IMR-90 (cell line): ENCODE results near the gene ATP2B2. TPM values are rescaled to one million over a fixed set of nuclear protein-coding genes. Genes with fewer than 3 reads are reported as not detected.

Experiments used
- ATAC-seq: fragments of 200-7000 bp; cut with Tn5 transposase; 2 replicates; pipeline ENCODE4 v1.9.1; 2020; ENCODE audit warnings: low read depth, mild to moderate bottlenecking, moderate library complexity
- BruUV-seq: library from RNA; stranded (reverse); fragments of 400-500 nt; replicated peaks from 2 replicates; lab custom pipeline; 2021; lab: Mats Ljungman, UMichigan
- CTCF ChIA-PET: fragments of 300-600 bp; formaldehyde crosslinking; extraction: SDS; loops from one replicate; lab custom pipeline; 2021; ENCODE audit warnings: antibody characterized with exemption; lab: Yijun Ruan, JAX
- POLR2A ChIA-PET: fragments of 300-600 bp; sonication (Branson Sonifier 250); formaldehyde crosslinking; loops from one replicate; lab custom pipeline; 2022; ENCODE audit warnings: antibody characterized with exemption; ENCODE audit not compliant: unreplicated experiment; lab: Charles Lee
- DNase-seq: peaks from one replicate; pipeline ENCODE4 v3.0.0; 2013
- H2AFZ ChIP-seq: replicated peaks from 2 replicates; pipeline ENCODE3; 2013; ENCODE audit warnings: low read length, mild to moderate bottlenecking; ENCODE audit not compliant: poor library complexity
- H2AK5ac ChIP-seq: 2 replicates; pipeline ENCODE4 v1.6.1; 2013; ENCODE audit warnings: low read depth, low read length, inconsistent platforms
- H2AK9ac ChIP-seq: replicated peaks from 2 replicates; pipeline ENCODE3; 2013; ENCODE audit warnings: mild to moderate bottlenecking, low read depth, low read length, moderate library complexity; ENCODE audit not compliant: poor library complexity
- H2BK120ac ChIP-seq: 2 replicates; pipeline ENCODE4 v1.6.1; 2013; ENCODE audit warnings: low read depth, low read length, inconsistent platforms
- H2BK15ac ChIP-seq: 3 replicates; pipeline ENCODE4 v1.6.1; 2013; ENCODE audit warnings: low read depth, low read length, inconsistent platforms
- H2BK20ac ChIP-seq: 2 replicates; pipeline ENCODE4 v1.6.1; 2013; ENCODE audit warnings: low read depth, mild to moderate bottlenecking, inconsistent platforms, low read length, moderate library complexity
- H2BK5ac ChIP-seq: 2 replicates; pipeline ENCODE4 v1.6.1; 2013; ENCODE audit warnings: mild to moderate bottlenecking, low read depth, low read length, inconsistent platforms; ENCODE audit not compliant: poor library complexity, severe bottlenecking
- H3K14ac ChIP-seq: replicated peaks from 2 replicates; pipeline ENCODE4 v1.6.1; 2013; ENCODE audit warnings: low read depth, low read length, inconsistent platforms
- H3K18ac ChIP-seq: 2 replicates; pipeline ENCODE4 v1.6.1; 2013; ENCODE audit warnings: low read depth, low read length, control low read depth
- H3K23ac ChIP-seq: 2 replicates; pipeline ENCODE4 v1.6.1; 2013; ENCODE audit warnings: low read depth, low read length, inconsistent platforms
- H3K27ac ChIP-seq: 2 replicates; pipeline ENCODE4 v1.5.1; 2013; ENCODE audit warnings: mild to moderate bottlenecking, control low read depth, low read length; ENCODE audit not compliant: insufficient read depth
- H3K27me3 ChIP-seq: 2 replicates; pipeline ENCODE4 v1.6.1; 2013; ENCODE audit warnings: low read length; ENCODE audit not compliant: control insufficient read depth, insufficient read depth
- H3K36me3 ChIP-seq: 2 replicates; pipeline ENCODE4 v1.6.1; 2013; ENCODE audit warnings: low read length, mixed read lengths; ENCODE audit not compliant: control insufficient read depth, insufficient read depth
- H3K4ac ChIP-seq: 2 replicates; pipeline ENCODE4 v1.6.1; 2013; ENCODE audit warnings: low read depth, low read length, inconsistent platforms
- H3K4me1 ChIP-seq: 2 replicates; pipeline ENCODE4 v1.6.1; 2013; ENCODE audit warnings: low read length, mixed read lengths; ENCODE audit not compliant: control insufficient read depth, insufficient read depth
- H3K4me2 ChIP-seq: 2 replicates; pipeline ENCODE4 v1.6.1; 2013; ENCODE audit warnings: low read depth, mild to moderate bottlenecking, control low read depth, low read length, moderate library complexity
- H3K4me3 ChIP-seq: 2 replicates; pipeline ENCODE4 v1.5.1; 2013; ENCODE audit warnings: low read depth, mild to moderate bottlenecking, control low read depth, low read length, moderate library complexity; ENCODE audit not compliant: insufficient read depth
- H3K56ac ChIP-seq: 2 replicates; pipeline ENCODE4 v1.6.1; 2013; ENCODE audit warnings: low read length, inconsistent platforms; ENCODE audit not compliant: insufficient read depth; ENCODE audit errors: extremely low read depth
- H3K79me1 ChIP-seq, 2 experiments: 2 replicates each; pipeline ENCODE4 v1.6.1; 2013; ENCODE audit warnings: low read length in 2 of 2, inconsistent platforms in 1 of 2, low read depth in 1 of 2
- H3K9ac ChIP-seq: 2 replicates; pipeline ENCODE4 v1.6.1; 2013; ENCODE audit warnings: low read depth, low read length, control low read depth
- H3K9me1 ChIP-seq: 2 replicates; pipeline ENCODE4 v1.6.1; 2013; ENCODE audit warnings: low read length, inconsistent platforms; ENCODE audit not compliant: insufficient read depth
- H3K9me3 ChIP-seq: 2 replicates; pipeline ENCODE4 v1.6.1; 2013; ENCODE audit warnings: low read length; ENCODE audit not compliant: control insufficient read depth, insufficient read depth
- H4K20me1 ChIP-seq: 2 replicates; pipeline ENCODE4 v1.6.1; 2013; ENCODE audit warnings: low read length, inconsistent platforms; ENCODE audit not compliant: insufficient read depth
- H4K5ac ChIP-seq: 2 replicates; pipeline ENCODE4 v1.6.1; 2013; ENCODE audit warnings: mild to moderate bottlenecking, low read depth, low read length, control low read depth
- H4K8ac ChIP-seq, 2 experiments: 2 replicates each; pipeline ENCODE4 v1.6.1; 2013; ENCODE audit warnings: low read depth in 2 of 2, low read length in 2 of 2, control low read depth in 1 of 2, inconsistent platforms in 1 of 2
- H4K91ac ChIP-seq: 2 replicates; pipeline ENCODE4 v1.6.1; 2013; ENCODE audit warnings: low read depth, low read length, inconsistent platforms; ENCODE audit not compliant: insufficient read depth
- CHD1 ChIP-seq: IDR thresholded peaks from 2 replicates; pipeline ENCODE4 v1.6.1; 2012; ENCODE audit warnings: low read depth, low read length, improper control_type of control experiment
- MAZ ChIP-seq: IDR thresholded peaks from 2 replicates; pipeline ENCODE4 v1.6.1; 2012; ENCODE audit warnings: low read depth, mild to moderate bottlenecking, low read length, improper control_type of control experiment, moderate library complexity, borderline replicate concordance
- SMC3 ChIP-seq: fragments of 150-350 bp; IDR thresholded peaks from 2 replicates; pipeline ENCODE4 v1.6.1; 2016; ENCODE audit warnings: low read depth, mild to moderate bottlenecking, antibody characterized with exemption, low read length, moderate library complexity
- WGBS, 2 experiments: methylation state at CpG; one replicate each; pipeline versions ENCODE4 v1.1.5 to v1.1.7; 2013; ENCODE audit warnings: missing lambda C conversion rate in 2 of 2; ENCODE audit not compliant: insufficient read length in 1 of 2; ENCODE audit errors: extremely low coverage in 2 of 2; 5-methylcytosine and 5-hydroxymethylcytosine counted together
- dilution Hi-C: fragments of 300-500 bp; cut with HindIII; formaldehyde crosslinking; loops from one replicate; pipeline ENCODE4 v1.14.3; 2018; ENCODE audit warnings: low sequenced_read_pairs; ENCODE audit not compliant: unreplicated experiment
- in situ Hi-C: fragments of 300-500 bp; cut with MboI; formaldehyde crosslinking; loops from 3 replicates; pipeline ENCODE4 v1.14.3; 2019; ENCODE audit warnings: low sequenced_read_pairs, inconsistent platforms, mixed read lengths
- intact Hi-C: fragments of 100-400 bp; cut with micrococcal nuclease; formaldehyde crosslinking; loops from 2 replicates; pipeline ENCODE4 v1.10.0; 2022
- polyA plus RNA-seq, 3 experiments: library from polyadenylated mRNA; depleted of rRNA; stranded (reverse); fragments of >200 nt; gene quantifications; 2 replicates each; pipeline ENCODE4 v1.2.3, GENCODE V29; 2012; ENCODE audit warnings: low replicate concordance in 1 of 3
- total RNA-seq: library from RNA; depleted of rRNA; stranded (reverse); fragments of >200 nt; gene quantifications from 2 replicates; pipeline ENCODE4 v1.2.3, GENCODE V29; 2012

Gene ATP2B2
- total and polyA plus RNA-seq, 2 of the 4 experiments (the other 2 are of a cell fraction), result under 0.01 to 0.02 TPM

GRCh38 chr3:10279384-10280176 lies 225.8 kb downstream of the ATP2B2 start:
- intact Hi-C loops, result loop anchor here (10.0 kb wide), 1 partner anchor 435 kb away; the partner anchor contains the start of gene RPUSD3
- DNase-seq (no peak), ATAC-seq (no peak)
- dilution Hi-C loops, result no loop called here
- WGBS, 2 experiments, result 95% methylated on average over 5 of the region's 13 CpGs; no CpG with 5 or more reads in 1 of the 2 experiments
- H2BK5ac ChIP-seq, result no peak overlapping the region
- H3K18ac ChIP-seq, result no peak overlapping the region
- H2BK15ac ChIP-seq, result no peak overlapping the region
- H2BK20ac ChIP-seq, result no peak overlapping the region
- no peak overlapping the region for H4K5ac ChIP-seq
- no TSS peak for BruUV-seq
- H2AK5ac ChIP-seq, result no peak overlapping the region
- ChIA-PET POLR2A (no interaction called here), CTCF (no interaction called here)
- no peak overlapping the region for H3K4me3 ChIP-seq
- no peak overlapping the region for H3K4me2 ChIP-seq
- H4K91ac ChIP-seq, result no peak overlapping the region
- H3K27ac ChIP-seq, result no peak overlapping the region
- no peaks in the 10 kb centered on the region for H3K9me3 ChIP-seq
- H3K56ac ChIP-seq, result no peak overlapping the region
- H3K79me1 ChIP-seq, result peaks cover 28 to 29% of the 10 kb centered on the region in 2 experiments
- H2BK120ac ChIP-seq, result no peak overlapping the region
- no peaks in the 10 kb centered on the region for H3K27me3 ChIP-seq
- H4K8ac ChIP-seq, result no peak overlapping the region
- in situ Hi-C loops, result no loop called here
- H3K36me3 ChIP-seq, result peaks cover 42% of the 10 kb centered on the region
- H4K20me1 ChIP-seq, result peaks cover 20% of the 10 kb centered on the region
- no peak overlapping the region for H2AK9ac ChIP-seq
- no peak overlapping the region for H3K4ac ChIP-seq
- no peak overlapping the region for H2AFZ ChIP-seq
- no peak for TF ChIP-seq SMC3
- no peak for TF ChIP-seq CHD1
- no peak for TF ChIP-seq MAZ
- no peaks in the 10 kb centered on the region; the same call in 1 of the 2 replicates for H3K9me1 ChIP-seq
- no peaks in the 10 kb centered on the region for H3K4me1 ChIP-seq
- H3K9ac ChIP-seq, result no peak overlapping the region
- H3K23ac ChIP-seq, result no peak overlapping the region
- no peak overlapping the region for H3K14ac ChIP-seq
